ENCODE results near the gene CNTNAP2. TPM values are rescaled to one million over a fixed set of nuclear protein-coding genes. Genes with fewer than 3 reads are reported as not detected.

The CNTNAP2 gene
- total RNA-seq, 1 experiment from 2014 or later = 60.0 TPM

GRCh38 chr7:148218603-148219002, 2102.0 kb downstream of the CNTNAP2 start:
- no peaks in the 10 kb centered on the region for H3K9me3 ChIP-seq (ENCODE audit: low read depth, low read length, poor library complexity, severe bottlenecking)
- CTCF ChIA-PET = no interaction called here

DNA sequence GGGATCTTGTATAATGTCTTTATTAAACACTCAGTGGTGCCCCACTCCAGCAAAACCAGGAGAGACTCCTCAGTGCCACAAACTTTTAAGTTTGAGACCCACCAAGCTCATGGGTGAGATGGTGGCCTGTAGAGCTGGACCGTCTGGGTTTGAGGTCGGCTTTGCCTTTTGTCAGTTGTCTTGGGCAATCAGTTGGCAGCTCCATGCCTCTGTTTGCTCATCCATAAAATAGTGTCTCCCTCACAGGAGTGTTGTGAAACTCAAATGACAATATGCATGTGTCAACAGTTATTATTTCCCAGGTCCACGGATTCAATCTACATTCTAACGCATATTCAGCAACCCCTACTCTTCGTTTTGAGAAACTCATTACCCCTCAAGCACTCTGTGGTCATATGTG, 2106.1 kb downstream of the CNTNAP2 start:
- no TSS peak for BruUV-seq (replicated peaks)
- TF ChIP-seq EZH2 (IDR thresholded peaks at IDR 0.05; ENCODE audit: borderline replicate concordance, low read depth, low read length, poor library complexity, severe bottlenecking) (no peak), CTCF (conservative IDR thresholded peaks at IDR 0.05; ENCODE audit: low read depth, low read length) (no peak)
- DNase-seq (ENCODE audit: low spot score) = no peak
- H3K27me3 ChIP-seq (replicated peaks; ENCODE audit: insufficient read depth, low read depth, low read length, poor library complexity) = no peaks in the 10 kb centered on the region
- no peaks in the 10 kb centered on the region for H3K36me3 ChIP-seq (ENCODE audit: insufficient read depth, low read length, poor library complexity, severe bottlenecking)
- H3K4me3 ChIP-seq (ENCODE audit: low read depth, low read length, poor library complexity, severe bottlenecking) = no peak overlapping the region
- H3K27ac ChIP-seq (ENCODE audit: low read depth, low read length, poor library complexity, severe bottlenecking) = no peak overlapping the region
- CTCF ChIA-PET = no interaction called here
- H3K4me1 ChIP-seq (ENCODE audit: insufficient read depth, low read length, poor library complexity, severe bottlenecking) = no peaks in the 10 kb centered on the region
- H3K9me3 ChIP-seq (ENCODE audit: low read depth, low read length, poor library complexity, severe bottlenecking) = no peaks in the 10 kb centered on the region
- intact Hi-C loops (cut with micrococcal nuclease; ENCODE audit: unreplicated experiment) = no loop called here
- POLR2A ChIA-PET (ENCODE audit: low non-redundant PET) = no interaction called here

More at GRCh38 chr7:148218603-148219002, 2102.0 kb downstream of the CNTNAP2 start:
- TF ChIP-seq CTCF (conservative IDR thresholded peaks at IDR 0.05; ENCODE audit: low read depth, low read length) (no peak), EZH2 (IDR thresholded peaks at IDR 0.05; ENCODE audit: borderline replicate concordance, low read depth, low read length, poor library complexity, severe bottlenecking) (no peak)
- H3K36me3 ChIP-seq (ENCODE audit: insufficient read depth, low read length, poor library complexity, severe bottlenecking) = no peaks in the 10 kb centered on the region
- POLR2A ChIA-PET (ENCODE audit: low non-redundant PET) = no interaction called here
- intact Hi-C loops (cut with micrococcal nuclease; ENCODE audit: unreplicated experiment) = no loop called here
- DNase-seq (ENCODE audit: low spot score) = no peak
- no TSS peak for BruUV-seq (replicated peaks)
- H3K4me3 ChIP-seq (ENCODE audit: low read depth, low read length, poor library complexity, severe bottlenecking) = no peak overlapping the region
- H3K27ac ChIP-seq (ENCODE audit: low read depth, low read length, poor library complexity, severe bottlenecking) = no peak overlapping the region
- no peaks in the 10 kb centered on the region for H3K27me3 ChIP-seq (replicated peaks; ENCODE audit: insufficient read depth, low read depth, low read length, poor library complexity)
- no peaks in the 10 kb centered on the region for H3K4me1 ChIP-seq (ENCODE audit: insufficient read depth, low read length, poor library complexity, severe bottlenecking)

DNA sequence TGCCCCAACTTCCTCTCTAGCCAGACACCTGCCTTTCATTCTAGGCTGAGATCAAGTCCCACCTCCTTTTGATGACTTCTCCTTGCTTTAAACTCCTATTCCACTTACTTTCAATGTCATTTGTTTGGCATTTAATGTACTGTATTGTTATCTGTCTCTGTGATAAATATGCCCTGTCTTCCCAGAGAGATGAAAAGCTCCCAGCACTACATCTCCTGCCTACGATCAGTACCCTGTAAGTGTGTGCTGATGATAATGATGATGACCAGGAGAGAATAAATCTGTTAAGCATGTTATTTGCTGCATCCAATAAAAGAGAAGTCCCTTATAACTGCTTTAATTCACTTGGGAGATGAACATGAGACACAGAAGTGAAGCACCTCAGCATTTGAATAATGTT, 2106.6 kb downstream of the CNTNAP2 start:
- CTCF ChIA-PET = no interaction called here
- no peak overlapping the region for H3K27ac ChIP-seq (ENCODE audit: low read depth, low read length, poor library complexity, severe bottlenecking)
- H3K36me3 ChIP-seq (ENCODE audit: insufficient read depth, low read length, poor library complexity, severe bottlenecking) = no peaks in the 10 kb centered on the region
- intact Hi-C loops (cut with micrococcal nuclease; ENCODE audit: unreplicated experiment) = no loop called here
- DNase-seq (ENCODE audit: low spot score) = no peak
- H3K27me3 ChIP-seq (replicated peaks; ENCODE audit: insufficient read depth, low read depth, low read length, poor library complexity) = no peaks in the 10 kb centered on the region
- POLR2A ChIA-PET (ENCODE audit: low non-redundant PET) = no interaction called here
- H3K4me3 ChIP-seq (ENCODE audit: low read depth, low read length, poor library complexity, severe bottlenecking) = no peak overlapping the region
- no peak for TF ChIP-seq EZH2 (IDR thresholded peaks at IDR 0.05; ENCODE audit: borderline replicate concordance, low read depth, low read length, poor library complexity, severe bottlenecking)
- TF ChIP-seq CTCF (conservative IDR thresholded peaks at IDR 0.05; ENCODE audit: low read depth, low read length) = no peak
- no peaks in the 10 kb centered on the region for H3K9me3 ChIP-seq (ENCODE audit: low read depth, low read length, poor library complexity, severe bottlenecking)
- H3K4me1 ChIP-seq (ENCODE audit: insufficient read depth, low read length, poor library complexity, severe bottlenecking) = no peaks in the 10 kb centered on the region
- BruUV-seq (replicated peaks) = no TSS peak
